WTC11 (cell line): ENCODE data around the gene YY1AP1.

Source experiments
- ARID4B ChIP-seq: sonication (generic); formaldehyde crosslinking; IDR thresholded peaks from 2 replicates; pipeline ENCODE4 v1.8.0; 2023; ENCODE audit warnings: missing genetic modification reagents, mild to moderate bottlenecking, borderline replicate concordance
- CTCF ChIP-seq: fragments of 200-600 bp; IDR thresholded peaks from 2 replicates; pipeline ENCODE4 v1.8.0; 2022; ENCODE audit warnings: antibody characterized with exemption
- FOXK1 ChIP-seq: sonication (generic); formaldehyde crosslinking; IDR thresholded peaks from 2 replicates; pipeline ENCODE4 v1.8.0; 2022; ENCODE audit warnings: mild to moderate bottlenecking, moderate library complexity, missing genetic modification reagents
- IRF2 ChIP-seq: sonication (generic); formaldehyde crosslinking; IDR thresholded peaks from 2 replicates; pipeline ENCODE4 v1.8.0; 2022; ENCODE audit warnings: low read depth, missing genetic modification reagents, borderline replicate concordance
- JUN ChIP-seq: sonication (generic); formaldehyde crosslinking; IDR thresholded peaks from 2 replicates; pipeline ENCODE4 v1.8.0; 2023; ENCODE audit warnings: mild to moderate bottlenecking, missing genetic modification reagents
- NFYB ChIP-seq: sonication (generic); formaldehyde crosslinking; conservative IDR thresholded peaks from 2 replicates; pipeline ENCODE4 v1.8.0; 2022; ENCODE audit warnings: low read depth, missing genetic modification reagents
- NR2C2 ChIP-seq: sonication (generic); formaldehyde crosslinking; IDR thresholded peaks from 2 replicates; pipeline ENCODE4 v1.8.0; 2022; ENCODE audit warnings: mild to moderate bottlenecking, missing genetic modification reagents
- RELA ChIP-seq: sonication (generic); formaldehyde crosslinking; IDR thresholded peaks from 2 replicates; pipeline ENCODE4 v1.8.1; 2022; ENCODE audit warnings: missing genetic modification reagents, mild to moderate bottlenecking, borderline replicate concordance
- TEAD1 ChIP-seq: sonication (generic); formaldehyde crosslinking; IDR thresholded peaks from 2 replicates; pipeline ENCODE4 v1.8.0; 2022; ENCODE audit warnings: mild to moderate bottlenecking, missing genetic modification reagents
- TEAD4 ChIP-seq: sonication (generic); formaldehyde crosslinking; IDR thresholded peaks from 2 replicates; pipeline ENCODE4 v1.8.0; 2022; ENCODE audit warnings: mild to moderate bottlenecking, missing genetic modification reagents
- USF2 ChIP-seq: sonication (generic); formaldehyde crosslinking; IDR thresholded peaks from 2 replicates; pipeline ENCODE4 v1.8.1; 2023; ENCODE audit warnings: mild to moderate bottlenecking, missing genetic modification reagents, moderate library complexity
- ZNF121 ChIP-seq: sonication (generic); formaldehyde crosslinking; IDR thresholded peaks from 2 replicates; pipeline ENCODE4 v1.8.0; 2023; ENCODE audit warnings: missing genetic modification reagents
- ZNF138 ChIP-seq: sonication (generic); formaldehyde crosslinking; conservative IDR thresholded peaks from 2 replicates; pipeline ENCODE4 v1.8.1; 2022; ENCODE audit warnings: mild to moderate bottlenecking, moderate library complexity, missing genetic modification reagents

- TF ChIP-seq IRF2 (CRISPR knock-in tag) (no peak), CTCF (no peak), TEAD4 (no peak), ZNF138 (no peak), RELA (CRISPR knock-in tag) (no peak), JUN (no peak), ARID4B (CRISPR knock-in tag) (no peak), FOXK1 (CRISPR knock-in tag) (no peak), NFYB (CRISPR knock-in tag) (no peak), USF2 (CRISPR knock-in tag) (no peak), NR2C2 (CRISPR knock-in tag) (no peak), TEAD1 (no peak), ZNF121 (CRISPR knock-in tag) (no peak)
Measured at GRCh38 chr1:155652951-155653350, 35.6 kb downstream of the YY1AP1 start.
